NCI-H2029 treated with DMSO at 0.1 percent for 48 hours (cell line): Measurements from ENCODE around the gene YDJC.

Experiments used
- DNase-seq: peaks from one replicate; lab custom pipeline; 2025; lab: John Stamatoyannopoulos, UW

The YDJC gene

GRCh38 chr22:21579474-21579851 is 50.4 kb downstream of the YDJC start:
- DNase-seq = no peak
